Progenitor cell of endocrine pancreas (in vitro differentiated cells): Measurements from ENCODE around the gene ANO2. TPM values are rescaled to one million over a fixed set of nuclear protein-coding genes. Genes with fewer than 3 reads are reported as not detected.

Source experiments
- DNase-seq: peaks from one replicate; pipeline ENCODE4 v3.0.0; 2021; ENCODE audit warnings: low spot score; ENCODE audit not compliant: unreplicated experiment
- H3K27ac Mint-ChIP-seq: 2 replicates; pipeline ENCODE4 v1.8.0; 2021; ENCODE audit warnings: mild to moderate bottlenecking, moderate library complexity, mixed read lengths
- H3K27me3 Mint-ChIP-seq: 2 replicates; pipeline ENCODE4 v1.8.0; 2021; ENCODE audit warnings: mixed read lengths
- H3K36me3 Mint-ChIP-seq: 2 replicates; pipeline ENCODE4 v1.8.0; 2022; ENCODE audit warnings: mixed read lengths; ENCODE audit not compliant: insufficient read depth
- H3K4me1 Mint-ChIP-seq: 2 replicates; pipeline ENCODE4 v1.8.0; 2021; ENCODE audit warnings: low read depth, mixed read lengths
- H3K4me3 Mint-ChIP-seq: 2 replicates; pipeline ENCODE4 v1.8.0; 2021; ENCODE audit warnings: low read depth, mild to moderate bottlenecking, moderate library complexity, mixed read lengths
- H3K9me3 Mint-ChIP-seq: 2 replicates; pipeline ENCODE4 v1.8.0; 2021; ENCODE audit warnings: low read depth, mixed read lengths
- total RNA-seq: library from RNA; stranded (reverse); gene quantifications from 2 replicates; pipeline ENCODE4 v1.2.1, GENCODE V29; 2021
- TF ChIP-seq, protein P1 (sequence below): fragments of 200-600 bp; sonication (generic); IDR thresholded peaks from one replicate; pipeline ENCODE4 v1.5.0; 2021; ENCODE audit warnings: antibody characterized with exemption, mild to moderate bottlenecking; ENCODE audit not compliant: unreplicated experiment

The ANO2 gene
- total RNA-seq, 1 donor from 2014 or later, result 2.8 TPM

GRCh38 chr12:5615760-5616159, 329.3 kb downstream of the ANO2 start:
- no peaks in the 10 kb centered on the region for H3K36me3 Mint-ChIP-seq
- H3K9me3 Mint-ChIP-seq, result no peaks in the 10 kb centered on the region
- no peak overlapping the region for H3K4me3 Mint-ChIP-seq
- H3K4me1 Mint-ChIP-seq, result no peaks in the 10 kb centered on the region
- no peak overlapping the region for H3K27ac Mint-ChIP-seq
- H3K27me3 Mint-ChIP-seq, result peaks cover 13% of the 10 kb centered on the region
- TF ChIP-seq, protein P1, sequence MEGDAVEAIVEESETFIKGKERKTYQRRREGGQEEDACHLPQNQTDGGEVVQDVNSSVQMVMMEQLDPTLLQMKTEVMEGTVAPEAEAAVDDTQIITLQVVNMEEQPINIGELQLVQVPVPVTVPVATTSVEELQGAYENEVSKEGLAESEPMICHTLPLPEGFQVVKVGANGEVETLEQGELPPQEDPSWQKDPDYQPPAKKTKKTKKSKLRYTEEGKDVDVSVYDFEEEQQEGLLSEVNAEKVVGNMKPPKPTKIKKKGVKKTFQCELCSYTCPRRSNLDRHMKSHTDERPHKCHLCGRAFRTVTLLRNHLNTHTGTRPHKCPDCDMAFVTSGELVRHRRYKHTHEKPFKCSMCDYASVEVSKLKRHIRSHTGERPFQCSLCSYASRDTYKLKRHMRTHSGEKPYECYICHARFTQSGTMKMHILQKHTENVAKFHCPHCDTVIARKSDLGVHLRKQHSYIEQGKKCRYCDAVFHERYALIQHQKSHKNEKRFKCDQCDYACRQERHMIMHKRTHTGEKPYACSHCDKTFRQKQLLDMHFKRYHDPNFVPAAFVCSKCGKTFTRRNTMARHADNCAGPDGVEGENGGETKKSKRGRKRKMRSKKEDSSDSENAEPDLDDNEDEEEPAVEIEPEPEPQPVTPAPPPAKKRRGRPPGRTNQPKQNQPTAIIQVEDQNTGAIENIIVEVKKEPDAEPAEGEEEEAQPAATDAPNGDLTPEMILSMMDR, result no peak
- DNase-seq, result no peak

DNA sequence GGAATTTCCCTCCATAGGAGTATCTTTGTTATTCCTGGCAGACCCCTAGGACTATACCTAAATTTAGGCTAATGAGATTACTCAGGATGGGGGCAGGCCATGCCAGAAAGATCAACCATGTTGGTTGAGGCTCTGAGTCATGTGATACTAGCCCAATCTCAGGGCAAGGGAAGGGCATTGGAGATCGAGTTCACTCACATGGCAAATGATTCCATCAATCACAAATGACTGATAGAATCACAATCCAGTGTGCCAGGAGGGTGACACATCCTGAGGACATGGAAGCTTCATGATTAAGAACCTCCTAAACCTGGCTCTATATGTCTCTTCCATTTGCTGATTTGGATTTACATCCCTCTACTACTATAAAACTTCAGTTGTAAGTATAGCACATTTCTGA, 330.8 kb downstream of the ANO2 start:
- H3K4me1 Mint-ChIP-seq, result no peaks in the 10 kb centered on the region
- no peak overlapping the region for H3K4me3 Mint-ChIP-seq
- TF ChIP-seq, protein P1, result no peak
- no peaks in the 10 kb centered on the region for H3K9me3 Mint-ChIP-seq
- DNase-seq, result no peak
- no peaks in the 10 kb centered on the region for H3K36me3 Mint-ChIP-seq
- peaks cover 10% of the 10 kb centered on the region for H3K27me3 Mint-ChIP-seq
- H3K27ac Mint-ChIP-seq, result no peak overlapping the region

- no peak for DNase-seq
- Mint-ChIP-seq H3K27ac (no peak overlapping the region), H3K36me3 (no peaks in the 10 kb centered on the region), H3K4me1 (no peaks in the 10 kb centered on the region), H3K4me3 (no peak overlapping the region), H3K27me3 (peaks cover 10% of the 10 kb centered on the region), H3K9me3 (no peaks in the 10 kb centered on the region)
- TF ChIP-seq, protein P1, result no peak
Measured at GRCh38 chr12:5612556-5613410, 332.3 kb downstream of the ANO2 start.

GRCh38 chr12:5611162-5611561, 333.9 kb downstream of the ANO2 start:
- no peak for DNase-seq
- Mint-ChIP-seq H3K36me3 (no peaks in the 10 kb centered on the region), H3K4me1 (no peaks in the 10 kb centered on the region), H3K27me3 (peaks cover 10% of the 10 kb centered on the region), H3K27ac (no peak overlapping the region), H3K9me3 (no peaks in the 10 kb centered on the region), H3K4me3 (no peak overlapping the region)
- TF ChIP-seq, protein P1, result no peak

GRCh38 chr12:5599378-5599777, 345.7 kb downstream of the ANO2 start:
- Mint-ChIP-seq H3K27ac (no peak overlapping the region), H3K4me3 (no peak overlapping the region), H3K4me1 (no peaks in the 10 kb centered on the region), H3K9me3 (no peaks in the 10 kb centered on the region), H3K36me3 (no peaks in the 10 kb centered on the region), H3K27me3 (peaks cover 18% of the 10 kb centered on the region)
- TF ChIP-seq, protein P1, result no peak
- no peak for DNase-seq
